ENCODE data around the gene MALAT1.

- no peak for TF ChIP-seq POLR2A (IDR thresholded peaks at IDR 0.05)
- TF ChIP-seq, protein P1, sequence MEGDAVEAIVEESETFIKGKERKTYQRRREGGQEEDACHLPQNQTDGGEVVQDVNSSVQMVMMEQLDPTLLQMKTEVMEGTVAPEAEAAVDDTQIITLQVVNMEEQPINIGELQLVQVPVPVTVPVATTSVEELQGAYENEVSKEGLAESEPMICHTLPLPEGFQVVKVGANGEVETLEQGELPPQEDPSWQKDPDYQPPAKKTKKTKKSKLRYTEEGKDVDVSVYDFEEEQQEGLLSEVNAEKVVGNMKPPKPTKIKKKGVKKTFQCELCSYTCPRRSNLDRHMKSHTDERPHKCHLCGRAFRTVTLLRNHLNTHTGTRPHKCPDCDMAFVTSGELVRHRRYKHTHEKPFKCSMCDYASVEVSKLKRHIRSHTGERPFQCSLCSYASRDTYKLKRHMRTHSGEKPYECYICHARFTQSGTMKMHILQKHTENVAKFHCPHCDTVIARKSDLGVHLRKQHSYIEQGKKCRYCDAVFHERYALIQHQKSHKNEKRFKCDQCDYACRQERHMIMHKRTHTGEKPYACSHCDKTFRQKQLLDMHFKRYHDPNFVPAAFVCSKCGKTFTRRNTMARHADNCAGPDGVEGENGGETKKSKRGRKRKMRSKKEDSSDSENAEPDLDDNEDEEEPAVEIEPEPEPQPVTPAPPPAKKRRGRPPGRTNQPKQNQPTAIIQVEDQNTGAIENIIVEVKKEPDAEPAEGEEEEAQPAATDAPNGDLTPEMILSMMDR (IDR thresholded peaks at IDR 0.05): no peak
These were observed 54.6 kb downstream of the MALAT1 start for GRCh38 chr11:65553301-65554001.

All from heart left ventricle (tissue), 13 donors.